Ramos (cell line): ENCODE data around the gene C10orf67.

Source experiments
- in situ Hi-C: fragments of 300-500 bp; cut with MboI; formaldehyde crosslinking; loops from one replicate; pipeline ENCODE4 v1.14.3; 2022; ENCODE audit warnings: low sequenced_read_pairs; ENCODE audit not compliant: unreplicated experiment

C10orf67 gene

GRCh38 chr10:23326544-23327307, 17.9 kb downstream of the C10orf67 start:
- in situ Hi-C loops, result no loop called here

- in situ Hi-C loops, result no loop called here
These were observed 19.5 kb downstream of the C10orf67 start for GRCh38 chr10:23325132-23325531.

- in situ Hi-C loops, result loop anchor here (25.0 kb wide), 1 partner anchor 388 kb away; no protein-coding TSS in a partner anchor
These were observed 20.2 kb downstream of the C10orf67 start for GRCh38 chr10:23324351-23324750.

GRCh38 chr10:23322082-23322481, 22.5 kb downstream of the C10orf67 start:
- in situ Hi-C loops, result loop anchor here (25.0 kb wide), 1 partner anchor 390 kb away; no protein-coding TSS in a partner anchor

GRCh38 chr10:23319835-23320234, 24.8 kb downstream of the C10orf67 start:
- in situ Hi-C loops, result loop anchor here (25.0 kb wide), 1 partner anchor 392 kb away; no protein-coding TSS in a partner anchor

- in situ Hi-C loops, result loop anchor here (25.0 kb wide), 1 partner anchor 394 kb away; no protein-coding TSS in a partner anchor
These were observed 26.2 kb downstream of the C10orf67 start for GRCh38 chr10:23318359-23318758.

- in situ Hi-C loops, result loop anchor here (25.0 kb wide), 1 partner anchor 395 kb away; no protein-coding TSS in a partner anchor
These were observed 27.2 kb downstream of the C10orf67 start for GRCh38 chr10:23317416-23317815.

GRCh38 chr10:23316406-23316805, 28.2 kb downstream of the C10orf67 start:
- in situ Hi-C loops, result loop anchor here (25.0 kb wide), 1 partner anchor 396 kb away; no protein-coding TSS in a partner anchor

- in situ Hi-C loops, result loop anchor here (25.0 kb wide), 1 partner anchor 396 kb away; no protein-coding TSS in a partner anchor
These were observed 28.6 kb downstream of the C10orf67 start for GRCh38 chr10:23315966-23316365.

- in situ Hi-C loops, result loop anchor here (25.0 kb wide), 1 partner anchor 397 kb away; no protein-coding TSS in a partner anchor
These were observed 29.8 kb downstream of the C10orf67 start for GRCh38 chr10:23314835-23315239.

- in situ Hi-C loops, result loop anchor here (25.0 kb wide), 1 partner anchor 401 kb away; no protein-coding TSS in a partner anchor
These were observed 33.6 kb downstream of the C10orf67 start for GRCh38 chr10:23311034-23311433.

- in situ Hi-C loops, result loop anchor here (25.0 kb wide), 1 partner anchor 402 kb away; no protein-coding TSS in a partner anchor
These were observed 34.2 kb downstream of the C10orf67 start for GRCh38 chr10:23310404-23310803.

GRCh38 chr10:23299961-23300360, 44.6 kb downstream of the C10orf67 start:
- in situ Hi-C loops, result loop anchor here (25.0 kb wide), 1 partner anchor 412 kb away; no protein-coding TSS in a partner anchor

- in situ Hi-C loops, result no loop called here
These were observed 49.9 kb downstream of the C10orf67 start for GRCh38 chr10:23294638-23295247.

- in situ Hi-C loops, result no loop called here
These were observed 50.5 kb downstream of the C10orf67 start for GRCh38 chr10:23293973-23294590.

- in situ Hi-C loops, result no loop called here
These were observed 51.4 kb downstream of the C10orf67 start for GRCh38 chr10:23293145-23293724.

GRCh38 chr10:23291551-23292334, 52.9 kb downstream of the C10orf67 start:
- in situ Hi-C loops, result no loop called here

- in situ Hi-C loops, result no loop called here
These were observed 59.8 kb downstream of the C10orf67 start for GRCh38 chr10:23284674-23285335.

GRCh38 chr10:23284155-23284554, 60.4 kb downstream of the C10orf67 start:
- in situ Hi-C loops, result no loop called here
